Body of pancreas (tissue), 4 donors: ENCODE results near the gene ESPL1. TPM values are rescaled to one million over a fixed set of nuclear protein-coding genes. Genes with fewer than 3 reads are reported as not detected.
"Not testable (repeated sequence)": the region's sequence is repeated elsewhere in the genome, so short reads cannot be mapped to it uniquely, and the experiment has no call there.

Experiments used
- ATAC-seq: fragments of 150-250 bp; one replicate; pipeline ENCODE4 v1.9.1; 2016
- DNase-seq, 4 donors: peaks; one replicate each; pipeline ENCODE4 v3.0.0-alpha.2; 2019
- H3K27ac ChIP-seq, 4 donors: fragments of 200-600 bp; sonication (generic); 1 replicate in 3 of 4; 2 replicates in 1 of 4; pipeline versions ENCODE4 v1.5.1 to v1.6.1; 2016 to 2019; ENCODE audit warnings: mild to moderate bottlenecking in 1 of 4, mixed read lengths in 1 of 4, moderate library complexity in 1 of 4
- H3K27me3 ChIP-seq, 2 donors: fragments of 200-600 bp; sonication (generic); one replicate each; pipeline ENCODE4 v1.6.0; 2016; ENCODE audit warnings: mild to moderate bottlenecking in 1 of 2
- H3K36me3 ChIP-seq, 2 donors: fragments of 200-600 bp; sonication (generic); replicated peaks in 1 of 2; 2 replicates each; pipeline ENCODE4 v1.5.1; 2016; ENCODE audit warnings: low read depth in 2 of 2; ENCODE audit not compliant: insufficient read depth in 1 of 2
- H3K4me1 ChIP-seq: fragments of 200-600 bp; sonication (generic); one replicate; pipeline ENCODE4 v1.6.0; 2016
- H3K4me3 ChIP-seq, 2 donors: fragments of 200-600 bp; sonication (generic); 1 replicate in 1 of 2; 2 replicates in 1 of 2; pipeline ENCODE4 v1.5.1; 2016 to 2019
- H3K9me3 ChIP-seq, 3 donors: fragments of 200-600 bp; sonication (generic); 1 replicate in 2 of 3; 2 replicates in 1 of 3; pipeline ENCODE4 v1.5.1; 2016
- CTCF ChIP-seq, 7 experiments: fragments of 450-650 bp in 4 of 7; fragments of 200-600 bp in 3 of 7; sonication (generic) in 3 of 7; IDR thresholded peaks; one replicate each; pipeline ENCODE4 v1.5.1; 2016 to 2019; ENCODE audit warnings: antibody characterized with exemption in 7 of 7
- POLR2A ChIP-seq, 3 donors: fragments of 450-650 bp; IDR thresholded peaks; one replicate each; pipeline ENCODE4 v1.6.1; 2016; ENCODE audit warnings: antibody characterized with exemption in 3 of 3, mild to moderate bottlenecking in 2 of 3
- WGBS, 2 donors: methylation state at CpG; one replicate each; pipeline ENCODE4 v1.1.5; 2017; 5-methylcytosine and 5-hydroxymethylcytosine counted together
- intact Hi-C: fragments of 100-400 bp; cut with DNase I; formaldehyde crosslinking; loops from one replicate; pipeline ENCODE4 v1.15.1; 2023
- total RNA-seq, 2 donors: library from RNA; depleted of rRNA; stranded (reverse); fragments of >200 nt; gene quantifications; one replicate each; pipeline ENCODE4 v1.1.0, GENCODE V29; 2016

Gene ESPL1
- total RNA-seq, 2 donors from 2014 or later: not detected

GRCh38 chr12:53328043-53328435, 59.9 kb downstream of the ESPL1 start:
- no peak for TF ChIP-seq CTCF (IDR thresholded peaks at IDR 0.05)
- TF ChIP-seq POLR2A (IDR thresholded peaks at IDR 0.05): no peak
- Histone ChIP-seq H3K4me1 (peaks cover 21% of the 10 kb centered on the region), H3K27me3 (no peaks in the 10 kb centered on the region), H3K36me3 (no peaks in the 10 kb centered on the region), H3K4me3 (no peak overlapping the region), H3K27ac (no peak overlapping the region), H3K9me3 (no peaks in the 10 kb centered on the region)
- ATAC-seq (no peak), DNase-seq (no peak)
- intact Hi-C loops: no loop called here
- 39 to 50% methylated on average over 2 to 16 of the region's 16 CpGs for WGBS, 2 donors

- Histone ChIP-seq H3K4me3 (no peak overlapping the region), H3K27me3 (peaks cover 0 to 1% of the 10 kb centered on the region in 2 donors), H3K36me3 (no peaks in the 10 kb centered on the region), H3K27ac (no peak overlapping the region), H3K4me1 (peaks cover 5% of the 10 kb centered on the region), H3K9me3 (no peaks in the 10 kb centered on the region)
- no peak for TF ChIP-seq CTCF (IDR thresholded peaks at IDR 0.05)
- TF ChIP-seq POLR2A (IDR thresholded peaks at IDR 0.05): no peak
- ATAC-seq (no peak), DNase-seq (no peak)
- intact Hi-C loops: no loop called here
- 68 to 76% methylated on average over 4 to 5 of the region's 5 CpGs for WGBS, 2 donors
These were observed 62.6 kb downstream of the ESPL1 start for GRCh38 chr12:53330671-53331070.

- intact Hi-C loops, H3K9me3 ChIP-seq, ATAC-seq, DNase-seq, H3K36me3 ChIP-seq, H3K27ac ChIP-seq, H3K4me3 ChIP-seq, H3K4me1 ChIP-seq: not testable (repeated sequence)
- peaks cover 0 to 11% of the 10 kb centered on the region in 2 donors for H3K27me3 ChIP-seq
These were observed 64.2 kb downstream of the ESPL1 start for GRCh38 chr12:53332339-53332738.

GRCh38 chr12:53332744-53333143, 64.6 kb downstream of the ESPL1 start:
- intact Hi-C loops: no loop called here
- H3K4me1 ChIP-seq: no peaks in the 10 kb centered on the region
- DNase-seq (no peak), ATAC-seq (no peak)
- H3K27me3 ChIP-seq: peaks cover 0 to 11% of the 10 kb centered on the region in 2 donors
- no peak for TF ChIP-seq CTCF (IDR thresholded peaks at IDR 0.05)
- no peak for TF ChIP-seq POLR2A (IDR thresholded peaks at IDR 0.05)
- no peak overlapping the region for H3K27ac ChIP-seq
- H3K4me3 ChIP-seq: no peak overlapping the region
- no peaks in the 10 kb centered on the region for H3K9me3 ChIP-seq
- 69 to 77% methylated on average over 11 to 15 of the region's 15 CpGs for WGBS, 2 donors
- no peaks in the 10 kb centered on the region for H3K36me3 ChIP-seq

- DNase-seq (no peak), ATAC-seq (no peak)
- 73 to 75% methylated on average over 4 of the region's 4 CpGs for WGBS, 2 donors
- Histone ChIP-seq H3K36me3 (no peaks in the 10 kb centered on the region), H3K4me1 (no peaks in the 10 kb centered on the region), H3K27me3 (peaks cover 0 to 11% of the 10 kb centered on the region in 2 donors), H3K4me3 (no peak overlapping the region), H3K27ac (no peak overlapping the region), H3K9me3 (no peaks in the 10 kb centered on the region)
- no peak for TF ChIP-seq CTCF (IDR thresholded peaks at IDR 0.05)
- TF ChIP-seq POLR2A (IDR thresholded peaks at IDR 0.05): no peak
- intact Hi-C loops: no loop called here
These were observed 65.2 kb downstream of the ESPL1 start for GRCh38 chr12:53333289-53333688.
